Mammary epithelial cell (primary cell): ENCODE measurements around the gene MRPS34.

Experiments used
- EZH2 ChIP-seq: IDR thresholded peaks from 2 replicates; pipeline ENCODE4 v1.6.1; 2012; ENCODE audit warnings: low read length, inconsistent platforms, borderline replicate concordance
- TF ChIP-seq, protein P1 (sequence below), 2 donors: IDR thresholded peaks in 1 of 2; conservative IDR thresholded peaks in 1 of 2; 2 replicates each; pipeline ENCODE4 v1.5.1; 2011 to 2012; ENCODE audit warnings: inconsistent platforms in 2 of 2, low read length in 2 of 2, mild to moderate bottlenecking in 2 of 2, control low read depth in 1 of 2, low read depth in 1 of 2; ENCODE audit not compliant: insufficient read depth in 1 of 2; ENCODE audit errors: extremely low read depth in 1 of 2

DNA sequence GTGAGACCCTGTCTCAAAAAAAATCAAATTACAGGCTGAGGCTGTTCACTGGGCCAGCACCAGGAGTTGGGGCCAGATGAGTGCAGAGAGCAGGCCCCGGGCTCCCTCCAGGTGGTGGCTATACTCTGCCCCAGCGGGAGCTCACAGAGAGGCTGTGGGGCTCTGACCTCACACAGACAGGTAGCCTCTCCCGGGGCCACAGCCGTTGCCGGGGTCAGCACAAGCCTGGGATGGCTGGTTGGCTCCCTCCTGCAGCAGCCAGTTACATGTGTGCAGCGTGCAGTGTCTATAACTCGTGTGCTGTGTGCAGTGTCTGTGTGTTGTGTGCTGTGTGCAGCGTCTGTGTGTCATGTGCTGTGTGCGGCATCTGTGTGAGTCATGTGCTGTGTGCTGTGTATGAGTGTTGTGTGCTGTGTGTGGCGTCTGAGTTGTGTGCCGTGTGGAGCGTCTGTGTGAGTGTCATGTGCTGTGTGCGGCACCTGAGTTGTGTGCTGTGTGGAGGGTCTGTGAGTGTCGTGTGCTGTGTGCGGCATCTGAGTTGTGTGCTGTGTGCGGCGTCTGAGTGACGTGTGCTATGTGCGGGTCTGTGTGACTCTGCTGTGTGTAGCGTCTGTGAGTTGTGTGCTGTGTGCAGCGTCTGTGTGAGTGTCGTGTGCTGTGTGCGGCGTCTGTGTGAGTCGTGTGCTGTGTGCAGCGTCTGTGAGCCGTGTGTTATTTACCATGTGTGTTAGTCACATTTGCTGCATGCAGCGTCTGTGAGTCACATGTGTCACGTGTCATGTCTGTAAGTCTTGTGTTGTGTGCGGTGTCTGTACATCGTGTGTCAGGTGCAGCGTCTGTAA is 46.1 kb downstream of the MRPS34 start:
- TF ChIP-seq, protein P1, sequence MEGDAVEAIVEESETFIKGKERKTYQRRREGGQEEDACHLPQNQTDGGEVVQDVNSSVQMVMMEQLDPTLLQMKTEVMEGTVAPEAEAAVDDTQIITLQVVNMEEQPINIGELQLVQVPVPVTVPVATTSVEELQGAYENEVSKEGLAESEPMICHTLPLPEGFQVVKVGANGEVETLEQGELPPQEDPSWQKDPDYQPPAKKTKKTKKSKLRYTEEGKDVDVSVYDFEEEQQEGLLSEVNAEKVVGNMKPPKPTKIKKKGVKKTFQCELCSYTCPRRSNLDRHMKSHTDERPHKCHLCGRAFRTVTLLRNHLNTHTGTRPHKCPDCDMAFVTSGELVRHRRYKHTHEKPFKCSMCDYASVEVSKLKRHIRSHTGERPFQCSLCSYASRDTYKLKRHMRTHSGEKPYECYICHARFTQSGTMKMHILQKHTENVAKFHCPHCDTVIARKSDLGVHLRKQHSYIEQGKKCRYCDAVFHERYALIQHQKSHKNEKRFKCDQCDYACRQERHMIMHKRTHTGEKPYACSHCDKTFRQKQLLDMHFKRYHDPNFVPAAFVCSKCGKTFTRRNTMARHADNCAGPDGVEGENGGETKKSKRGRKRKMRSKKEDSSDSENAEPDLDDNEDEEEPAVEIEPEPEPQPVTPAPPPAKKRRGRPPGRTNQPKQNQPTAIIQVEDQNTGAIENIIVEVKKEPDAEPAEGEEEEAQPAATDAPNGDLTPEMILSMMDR (conservative IDR thresholded peaks at IDR 0.05 in 1 of 2, IDR thresholded peaks at IDR 0.05 in 1 of 2; ENCODE audit: extremely low read depth in 1 of 2, insufficient read depth in 1 of 2, low read depth in 1 of 2, low read length in 2 of 2) = no peak
- no peak for TF ChIP-seq EZH2
